Breast epithelium (tissue), 3 donors: ENCODE data around the gene NECAP2.

Source experiments
- CTCF ChIP-seq, 3 donors: fragments of 450-650 bp; IDR thresholded peaks; one replicate each; pipeline ENCODE4 v1.5.1; 2016 to 2017; ENCODE audit warnings: antibody characterized with exemption in 3 of 3, mild to moderate bottlenecking in 3 of 3, moderate library complexity in 3 of 3
- POLR2A ChIP-seq: fragments of 450-650 bp; IDR thresholded peaks from one replicate; pipeline ENCODE4 v1.6.1; 2016; ENCODE audit warnings: antibody characterized with exemption, mild to moderate bottlenecking, moderate library complexity

- TF ChIP-seq CTCF (IDR thresholded peaks at IDR 0.05) (no peak), POLR2A (no peak)
Measured at GRCh38 chr1:16438516-16438915, 2.0 kb upstream of the NECAP2 start.
